ENCODE data around the gene TCF4.

Gene TCF4

GRCh38 chr18:55179425-55179824 is 408.6 kb downstream of the TCF4 start:
- H3K4me3 ChIP-seq (ENCODE audit: low read length), result no peak overlapping the region
- no peak for TF ChIP-seq CTCF (conservative IDR thresholded peaks at IDR 0.05; ENCODE audit: low read length)
- peak; percentile 81 for DNase-seq (ENCODE audit: low read depth)

GRCh38 chr18:55173291-55173690 is 414.7 kb downstream of the TCF4 start:
- TF ChIP-seq CTCF (conservative IDR thresholded peaks at IDR 0.05; ENCODE audit: low read length), result no peak
- H3K4me3 ChIP-seq (ENCODE audit: low read length), result no peak overlapping the region
- no peak for DNase-seq (ENCODE audit: low read depth)

Measured in AG10803 (cell line).